ENCODE data around the gene NT5DC3.

NT5DC3 gene

GRCh38 chr12:103751171-103751570, 89.9 kb downstream of the NT5DC3 start:
- DNase-seq (ENCODE audit: low spot score), result no peak

- no peak for DNase-seq (ENCODE audit: low spot score)
Observed at GRCh38 chr12:103748875-103749274, 92.2 kb downstream of the NT5DC3 start.

GRCh38 chr12:103748002-103748401, 93.0 kb downstream of the NT5DC3 start:
- no peak for DNase-seq (ENCODE audit: low spot score)

- DNase-seq (ENCODE audit: low spot score), result no peak
Observed at GRCh38 chr12:103745962-103746361, 95.1 kb downstream of the NT5DC3 start.

GRCh38 chr12:103743788-103744187, 97.2 kb downstream of the NT5DC3 start:
- no peak for DNase-seq (ENCODE audit: low spot score)

- DNase-seq (ENCODE audit: low spot score), result peak; percentile 81
Observed at GRCh38 chr12:103742349-103742932, 98.6 kb downstream of the NT5DC3 start.

GRCh38 chr12:103737881-103738280, 103.2 kb downstream of the NT5DC3 start:
- DNase-seq (ENCODE audit: low spot score), result no peak

GRCh38 chr12:103736572-103736971, 104.5 kb downstream of the NT5DC3 start:
- DNase-seq (ENCODE audit: low spot score), result no peak

- DNase-seq (ENCODE audit: low spot score), result no peak
Observed at GRCh38 chr12:103735291-103735690, 105.7 kb downstream of the NT5DC3 start.

GRCh38 chr12:103734863-103735262, 106.2 kb downstream of the NT5DC3 start:
- no peak for DNase-seq (ENCODE audit: low spot score)

- DNase-seq (ENCODE audit: low spot score), result no peak
Observed at GRCh38 chr12:103731539-103731938, 109.5 kb downstream of the NT5DC3 start.

- no peak for DNase-seq (ENCODE audit: low spot score)
Observed at GRCh38 chr12:103729499-103729898, 111.5 kb downstream of the NT5DC3 start.

GRCh38 chr12:103728323-103728722, 112.7 kb downstream of the NT5DC3 start:
- DNase-seq (ENCODE audit: low spot score), result no peak

GRCh38 chr12:103727638-103728037, 113.4 kb downstream of the NT5DC3 start:
- no peak for DNase-seq (ENCODE audit: low spot score)

GRCh38 chr12:103725398-103725797, 115.6 kb downstream of the NT5DC3 start:
- no peak for DNase-seq (ENCODE audit: low spot score)

Data from LoVo (cell line).